Measurements from ENCODE around the gene TMTC4.

- no peak for TF ChIP-seq CTCF (IDR thresholded peaks at IDR 0.05; ENCODE audit: poor library complexity)
- TF ChIP-seq EZH2 (IDR thresholded peaks at IDR 0.05; ENCODE audit: borderline replicate concordance) = no peak
Measured at GRCh38 chr13:100561599-100562204, 112.9 kb downstream of the TMTC4 start.

Measured in hepatocyte (in vitro differentiated cells).